Left colon (tissue), 2 donors: ENCODE results near the gene SLC37A2. TPM values are rescaled to one million over a fixed set of nuclear protein-coding genes. Genes with fewer than 3 reads are reported as not detected.
"Not testable (repeated sequence)": the region's sequence is repeated elsewhere in the genome, so short reads cannot be mapped to it uniquely, and the experiment has no call there.

Experiments used
- ATAC-seq: fragments of 200-7000 bp; cut with Tn5 transposase; one replicate; pipeline ENCODE4 v1.9.1; 2020; ENCODE audit warnings: mild to moderate bottlenecking, moderate library complexity
- DNase-seq, 2 donors: peaks; one replicate each; pipeline ENCODE4 v3.0.0-alpha.2; 2020
- intact Hi-C, 2 donors: fragments of 100-400 bp; cut with DNase I in 1 of 2; cut with micrococcal nuclease in 1 of 2; formaldehyde crosslinking; loops; one replicate each; pipeline versions ENCODE4 v1.11.2 to v1.14.0; 2022; cut with DNase I, micrococcal nuclease
- total RNA-seq, 2 donors: library from RNA; stranded (reverse); fragmentation: NEBNext Ultra II Directional; extraction: Animal tissue kit (Norgen Biotek cat#: 25700); gene quantifications; one replicate each; pipeline ENCODE4 v1.2.1, GENCODE V29; 2021
- donor health status: DM: no; HTN: no; CAD: no.
- donor health status: DM: yes; HTN: yes; CAD: no.

The SLC37A2 gene
- total RNA-seq, 2 donors from 2014 or later = 6.3 to 25.8 TPM

- no peak for ATAC-seq
- DNase-seq = no peak
- intact Hi-C loops = no loop called here
Measured at GRCh38 chr11:125081098-125081798, 18.1 kb downstream of the SLC37A2 start.

GRCh38 chr11:125082040-125082439 is 18.9 kb downstream of the SLC37A2 start:
- DNase-seq (no peak), ATAC-seq (no peak)
- intact Hi-C loops = no loop called here

GRCh38 chr11:125082611-125083311 is 19.7 kb downstream of the SLC37A2 start:
- no peak for ATAC-seq
- intact Hi-C loops = no loop called here
- DNase-seq = no peak

- ATAC-seq (no peak), DNase-seq (no peak)
Measured at GRCh38 chr11:125083312-125084056, 20.4 kb downstream of the SLC37A2 start.

GRCh38 chr11:125084057-125084416 is 20.9 kb downstream of the SLC37A2 start:
- intact Hi-C loops = no loop called here
- no peak for ATAC-seq
- no peak for DNase-seq

More at GRCh38 chr11:125083312-125084056, 20.4 kb downstream of the SLC37A2 start:
- intact Hi-C loops = no loop called here

- ATAC-seq (no peak), DNase-seq (no peak)
- intact Hi-C loops = no loop called here
Measured at GRCh38 chr11:125084761-125085231, 21.7 kb downstream of the SLC37A2 start.

- ATAC-seq (no peak), DNase-seq (no peak)
- intact Hi-C loops = no loop called here
Measured at GRCh38 chr11:125085301-125086081, 22.4 kb downstream of the SLC37A2 start.

- DNase-seq (no peak), ATAC-seq (no peak)
- intact Hi-C loops = no loop called here
Measured at GRCh38 chr11:125086633-125087296, 23.7 kb downstream of the SLC37A2 start.

- DNase-seq (no peak), ATAC-seq (no peak)
- intact Hi-C loops = no loop called here
Measured at GRCh38 chr11:125088123-125088522, 25.0 kb downstream of the SLC37A2 start.

GRCh38 chr11:125088576-125089455 is 25.7 kb downstream of the SLC37A2 start:
- ATAC-seq = no peak
- intact Hi-C loops = no loop called here
- DNase-seq = no peak

- ATAC-seq, DNase-seq, intact Hi-C loops: not testable (repeated sequence)
Measured at GRCh38 chr11:125089481-125089880, 26.4 kb downstream of the SLC37A2 start.

GRCh38 chr11:125090151-125090550 is 27.0 kb downstream of the SLC37A2 start:
- not testable (repeated sequence) for ATAC-seq

GRCh38 chr11:125090816-125091215 is 27.7 kb downstream of the SLC37A2 start:
- no peak for DNase-seq
- intact Hi-C loops = no loop called here
- ATAC-seq = no peak

More at GRCh38 chr11:125090151-125090550, 27.0 kb downstream of the SLC37A2 start:
- DNase-seq, intact Hi-C loops: not testable (repeated sequence)

- DNase-seq (no peak), ATAC-seq (peak; percentile 37)
- intact Hi-C loops = no loop called here
Measured at GRCh38 chr11:125091247-125091876, 28.3 kb downstream of the SLC37A2 start.

GRCh38 chr11:125091877-125092664 is 29.0 kb downstream of the SLC37A2 start:
- DNase-seq (no peak), ATAC-seq (no peak)
- intact Hi-C loops = no loop called here

GRCh38 chr11:125092669-125093068 is 29.6 kb downstream of the SLC37A2 start:
- intact Hi-C loops = no loop called here
- DNase-seq = no peak
- no peak for ATAC-seq
